ENCODE results near the gene NUP133.
"Not testable (repeated sequence)": the region's sequence is repeated elsewhere in the genome, so short reads cannot be mapped to it uniquely, and the experiment has no call there.

Gene NUP133

DNA sequence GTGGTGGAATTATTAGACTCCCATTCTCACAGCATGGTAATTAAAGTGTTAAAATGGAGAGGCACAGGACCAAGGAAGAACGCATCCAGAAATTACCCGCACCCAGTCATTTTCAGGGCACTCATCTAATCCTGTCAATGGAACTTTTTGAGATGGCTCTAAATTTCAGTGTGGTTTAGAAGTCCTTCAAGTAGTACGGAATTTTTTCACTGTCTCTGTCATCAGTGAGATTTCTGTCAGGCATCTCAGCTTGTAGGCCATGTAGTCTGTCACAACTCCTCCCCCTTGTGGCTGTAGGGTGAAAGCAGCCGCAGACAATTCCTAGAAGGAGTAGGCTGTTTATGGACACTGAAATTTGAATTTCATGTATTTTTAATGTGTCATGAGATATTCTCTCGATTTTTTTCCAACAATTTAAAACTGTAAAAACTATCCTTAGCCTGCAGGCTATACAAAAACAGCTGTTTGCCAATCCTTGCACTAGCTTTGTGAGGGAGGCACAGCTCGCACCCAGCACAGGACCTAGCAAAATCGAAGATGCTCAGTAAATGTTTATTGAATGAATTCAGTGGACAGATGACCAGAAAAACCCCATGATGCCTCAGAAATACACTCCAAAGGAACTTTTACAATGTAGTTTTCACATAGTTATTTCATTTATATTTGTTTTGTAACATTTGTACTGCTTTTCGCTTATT lies 6.6 kb upstream of the NUP133 start:
- in situ Hi-C loops (cut with HindIII; ENCODE audit: low sequenced_read_pairs) = no loop called here
- peak; percentile 36 for DNase-seq (ENCODE audit: low read depth)
- no peak overlapping the region for H3K4me3 ChIP-seq (ENCODE audit: low read depth, low read length)
- TF ChIP-seq CTCF (IDR thresholded peaks at IDR 0.05; ENCODE audit: low read depth, low read length, missing control alignments) = peak; percentile 91

DNA sequence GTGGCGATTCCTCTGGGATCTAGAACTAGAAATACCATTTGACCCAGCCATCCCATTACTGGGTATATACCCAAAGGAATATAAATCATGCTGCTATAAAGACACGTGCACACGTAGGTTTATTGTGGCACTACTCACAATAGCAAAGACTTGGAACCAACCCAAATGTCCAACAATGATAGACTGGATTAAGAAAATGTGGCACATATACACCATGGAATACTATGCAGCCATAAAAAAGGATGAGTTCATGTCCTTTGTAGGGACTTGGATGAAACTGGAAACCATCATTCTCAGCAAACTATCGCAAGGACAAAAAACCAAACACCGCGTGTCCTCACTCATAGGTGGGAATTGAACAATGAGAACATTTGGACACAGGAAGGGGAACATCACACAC lies 3.5 kb upstream of the NUP133 start:
- DNase-seq (ENCODE audit: low read depth); in situ Hi-C loops (cut with HindIII; ENCODE audit: low sequenced_read_pairs); H3K4me3 ChIP-seq (ENCODE audit: low read depth, low read length): not testable (repeated sequence)

GRCh38 chr1:229511201-229511600 lies 3.1 kb upstream of the NUP133 start:
- in situ Hi-C loops (cut with HindIII; ENCODE audit: low sequenced_read_pairs); DNase-seq (ENCODE audit: low read depth): not testable (repeated sequence)

GRCh38 chr1:229509576-229509975 lies 1.4 kb upstream of the NUP133 start:
- no peak for TF ChIP-seq CTCF (IDR thresholded peaks at IDR 0.05; ENCODE audit: low read depth, low read length, missing control alignments)
- DNase-seq (ENCODE audit: low read depth) = no peak
- no peak overlapping the region for H3K4me3 ChIP-seq (ENCODE audit: low read depth, low read length)
- in situ Hi-C loops (cut with HindIII; ENCODE audit: low sequenced_read_pairs) = no loop called here

More at GRCh38 chr1:229511201-229511600, 3.1 kb upstream of the NUP133 start:
- not testable (repeated sequence) for H3K4me3 ChIP-seq (ENCODE audit: low read depth, low read length)

- peak overlapping the region; percentile 78 for H3K4me3 ChIP-seq (ENCODE audit: low read depth, low read length)
- in situ Hi-C loops (cut with HindIII; ENCODE audit: low sequenced_read_pairs) = no loop called here
- TF ChIP-seq CTCF (IDR thresholded peaks at IDR 0.05; ENCODE audit: low read depth, low read length, missing control alignments) = no peak
- DNase-seq (ENCODE audit: low read depth) = no peak
Observed at GRCh38 chr1:229508823-229509337, 739 bp upstream of the NUP133 start.

DNA sequence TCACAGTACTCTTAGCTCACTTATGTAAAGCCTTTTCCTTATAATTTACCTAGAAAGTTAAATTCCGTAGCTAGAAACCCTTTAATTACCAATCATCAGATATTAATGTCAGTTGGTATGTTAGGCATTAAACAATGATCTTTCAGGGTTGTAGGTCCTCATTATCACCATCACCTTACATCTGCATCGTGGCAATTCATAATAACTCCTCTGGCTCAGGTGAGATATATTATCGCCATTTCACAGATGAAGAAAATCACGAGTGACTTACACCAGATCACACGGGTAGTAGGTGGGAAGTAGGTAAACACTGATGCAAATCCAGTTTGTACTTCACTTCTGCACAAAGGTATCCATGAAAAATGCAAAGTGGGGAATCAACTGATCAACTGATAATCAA lies 639 bp downstream of the NUP133 start:
- DNase-seq (ENCODE audit: low read depth) = no peak
- no peak for TF ChIP-seq CTCF (IDR thresholded peaks at IDR 0.05; ENCODE audit: low read depth, low read length, missing control alignments)
- H3K4me3 ChIP-seq (ENCODE audit: low read depth, low read length) = peak overlapping the region; percentile 78
- in situ Hi-C loops (cut with HindIII; ENCODE audit: low sequenced_read_pairs) = no loop called here

DNA sequence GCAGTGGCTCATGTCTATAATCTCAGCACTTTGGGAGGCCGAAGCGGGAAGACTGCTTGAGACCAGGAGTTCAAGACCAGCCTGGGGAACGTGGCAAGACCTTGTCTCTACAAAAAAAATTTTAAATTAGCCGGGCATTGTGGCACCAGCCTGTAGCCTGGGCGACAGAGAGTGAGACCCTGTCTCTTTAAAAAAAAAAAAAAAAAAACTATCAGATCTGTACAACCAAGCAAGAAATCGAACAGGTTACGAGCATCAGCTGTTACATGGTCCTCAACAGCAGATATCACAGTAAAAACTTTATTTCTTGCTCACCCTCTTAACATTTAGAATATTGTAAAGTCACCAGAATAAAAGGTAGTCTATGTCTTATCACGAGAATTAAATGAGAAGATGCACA lies 1.5 kb downstream of the NUP133 start:
- in situ Hi-C loops (cut with HindIII; ENCODE audit: low sequenced_read_pairs) = no loop called here
- DNase-seq (ENCODE audit: low read depth) = no peak
- no peak overlapping the region for H3K4me3 ChIP-seq (ENCODE audit: low read depth, low read length)

More for the DNA sequence above, 1.5 kb downstream of the NUP133 start:
- TF ChIP-seq CTCF (IDR thresholded peaks at IDR 0.05; ENCODE audit: low read depth, low read length, missing control alignments) = no peak

Measured in astrocyte of the cerebellum (primary cell).